Right lung (tissue), 5 donors: ENCODE results near the gene AMMECR1L. TPM values are rescaled to one million over a fixed set of nuclear protein-coding genes. Genes with fewer than 3 reads are reported as not detected.
A peak's percentile ranks its signal among the peaks of the same experiment; 100 is the strongest.
"Not testable (repeated sequence)": the region's sequence is repeated elsewhere in the genome, so short reads cannot be mapped to it uniquely, and the experiment has no call there.

ENCODE experiments used
- DNase-seq, 2 donors: peaks; one replicate each; pipeline ENCODE4 v3.0.0-alpha.2; 2013
- polyA plus RNA-seq, 5 donors: library from polyadenylated mRNA; unstranded; fragments of 120-200 nt; gene quantifications; one replicate each; pipeline versions ENCODE4 v1.2.1 to v1.2.3, GENCODE V29; 2013; ENCODE audit warnings: inconsistent platforms in 1 of 5, low replicate concordance in 1 of 5; ENCODE audit not compliant: insufficient read length in 5 of 5, insufficient read depth in 1 of 5

Gene AMMECR1L
- polyA plus RNA-seq, 5 donors = 20.9 to 25.2 (median 23.5) TPM

DNA sequence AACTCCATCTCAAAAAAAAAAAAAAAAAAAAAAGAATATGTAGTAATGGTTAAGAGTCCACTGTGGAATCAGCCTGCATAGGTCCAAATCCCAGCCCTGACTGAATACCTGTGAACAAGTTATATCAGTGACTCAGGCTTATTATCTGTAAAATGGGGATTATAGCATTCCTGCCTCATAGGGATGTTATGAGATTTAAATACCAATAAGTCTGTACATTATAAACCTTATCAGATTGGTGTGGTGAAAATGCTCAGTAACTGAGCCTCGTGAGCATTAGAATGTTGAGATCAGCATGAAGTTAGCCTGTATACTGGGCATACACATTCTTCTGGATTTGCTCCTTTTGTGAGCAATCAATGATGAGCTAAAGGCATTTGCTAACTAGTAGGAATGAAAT lies 3.0 kb upstream of the AMMECR1L start:
- DNase-seq = no peak

DNA sequence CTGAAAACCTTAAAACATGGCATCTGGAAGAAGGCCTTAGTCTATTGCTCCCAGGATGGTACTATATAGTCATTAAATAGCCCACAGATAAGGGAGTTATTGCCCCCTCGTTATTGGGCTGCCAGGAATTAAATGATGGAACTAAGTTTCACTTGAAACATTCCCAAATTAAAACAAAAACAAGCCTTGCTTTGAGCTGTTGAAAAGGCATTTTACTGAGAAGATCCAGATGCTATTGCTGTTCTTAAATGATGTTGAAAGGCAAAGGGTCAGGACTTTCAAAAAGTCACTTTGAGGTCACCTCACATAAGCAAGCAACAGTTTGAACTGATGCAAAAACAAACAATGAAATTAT lies 2.0 kb upstream of the AMMECR1L start:
- DNase-seq = peak; percentile 38 to 72

DNA sequence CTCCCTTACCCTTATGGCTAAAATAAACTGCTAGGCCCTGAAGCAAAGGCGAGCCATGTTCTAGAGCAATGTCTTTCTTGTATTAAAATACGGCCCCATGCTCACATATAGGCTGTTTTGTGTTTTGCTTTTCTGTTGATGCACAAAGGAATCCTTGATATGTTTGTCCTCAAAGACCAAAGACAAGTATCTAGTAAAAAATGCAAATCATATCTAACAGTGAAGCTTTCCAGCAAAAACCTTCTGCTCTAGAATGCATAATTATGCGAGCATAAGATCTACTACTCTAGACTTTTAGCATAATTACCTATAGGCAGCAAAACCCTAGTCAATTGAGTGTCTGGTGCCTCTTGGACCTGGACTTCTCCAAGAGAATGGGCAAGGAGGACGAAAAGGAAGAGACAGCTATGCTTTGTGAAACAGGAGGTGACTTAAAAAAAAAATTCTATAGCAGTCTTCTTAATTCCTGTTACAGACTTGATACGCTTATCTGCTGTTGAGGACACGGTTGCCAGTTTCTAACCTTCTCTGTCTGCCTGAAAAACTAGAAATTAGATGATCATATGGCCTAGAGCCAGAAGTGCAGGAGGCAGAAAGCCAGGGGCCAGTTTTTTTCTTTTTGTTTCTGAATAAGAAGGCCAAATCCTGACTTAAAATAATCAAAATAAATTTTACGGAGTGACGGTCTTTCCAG lies 1.5 kb upstream of the AMMECR1L start:
- DNase-seq = peak; percentile 8 to 27

DNA sequence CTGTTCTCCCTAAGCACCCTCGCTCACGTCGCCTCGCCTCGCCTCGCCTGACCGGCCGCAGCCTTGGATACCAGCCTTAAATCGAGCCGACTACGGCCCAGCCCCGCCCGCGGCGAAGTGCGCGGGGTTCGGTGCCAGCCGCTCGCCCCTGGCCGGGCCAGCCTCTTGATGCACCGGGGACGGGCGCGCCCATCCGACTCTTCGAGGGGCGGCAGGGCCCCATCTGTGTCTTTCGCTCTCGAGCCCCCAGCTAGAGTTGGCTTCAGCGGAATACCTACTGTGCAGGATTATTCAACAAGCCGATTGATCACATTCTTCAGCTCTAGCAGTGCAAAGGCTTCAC lies 808 bp upstream of the AMMECR1L start:
- not testable (repeated sequence) for DNase-seq

DNA sequence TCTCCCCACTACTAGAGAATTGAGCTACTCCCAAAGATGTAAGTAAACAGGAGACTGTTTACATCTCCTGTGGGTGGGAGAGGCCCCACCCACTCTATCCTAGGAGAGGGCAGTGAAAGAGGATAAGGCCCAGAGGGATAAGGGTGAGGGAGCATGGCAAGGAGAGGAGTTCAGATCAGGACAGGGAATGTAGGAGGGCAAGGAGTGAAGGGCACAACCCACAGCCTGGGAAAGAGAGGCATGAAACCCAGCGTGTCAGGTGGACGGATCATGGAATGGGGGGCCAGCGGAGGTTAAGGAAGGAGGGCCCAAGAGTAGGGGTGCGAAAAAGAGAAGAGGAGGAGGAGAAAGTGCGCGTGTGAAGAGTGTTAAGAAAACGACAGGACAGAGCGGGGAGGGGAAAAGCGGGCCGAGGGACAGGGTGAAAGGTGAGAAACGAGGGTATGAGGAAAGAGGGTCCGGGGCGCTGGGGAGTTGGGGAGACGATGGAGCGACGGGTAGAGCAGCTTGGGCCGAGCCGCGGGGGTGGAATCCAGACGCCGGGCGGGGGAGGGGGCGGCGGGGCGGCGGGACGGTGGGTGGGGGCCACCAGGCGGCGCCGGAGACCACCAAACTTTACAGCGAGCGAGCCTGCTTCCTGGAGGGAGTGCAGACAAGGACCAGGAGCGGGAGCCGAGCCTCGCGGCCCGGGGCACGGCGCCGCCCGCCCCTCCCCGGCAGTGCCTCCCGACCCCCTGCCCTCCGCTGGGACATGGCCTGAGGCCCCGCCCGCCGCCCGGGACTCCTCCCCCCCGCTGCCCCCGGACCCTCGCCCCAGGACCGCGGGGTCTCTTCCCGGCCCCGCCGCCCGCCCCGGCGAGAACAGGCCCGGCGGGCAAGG lies 655 bp downstream of the AMMECR1L start:
- DNase-seq = peak in 1 of 2 donors; percentile 17

DNA sequence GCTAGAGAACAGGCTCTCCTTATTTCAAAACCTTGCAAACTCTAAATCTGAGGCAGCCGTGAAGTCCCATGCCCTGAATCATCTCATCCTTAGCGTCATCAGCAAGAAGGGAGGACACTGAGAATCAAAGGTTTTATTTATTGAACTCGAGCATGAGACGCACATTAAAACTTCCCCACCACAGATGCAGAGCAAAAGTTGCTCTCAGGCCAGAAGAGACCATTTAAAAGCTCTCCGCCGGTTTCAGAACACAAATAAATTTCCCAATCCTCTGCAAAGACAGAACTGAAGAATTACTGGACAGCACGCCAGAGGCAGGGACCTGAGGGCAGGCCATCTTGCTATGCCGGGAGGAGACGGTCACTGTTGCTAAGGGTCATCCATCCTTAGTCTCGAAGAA lies 1.3 kb downstream of the AMMECR1L start:
- DNase-seq = no peak

DNA sequence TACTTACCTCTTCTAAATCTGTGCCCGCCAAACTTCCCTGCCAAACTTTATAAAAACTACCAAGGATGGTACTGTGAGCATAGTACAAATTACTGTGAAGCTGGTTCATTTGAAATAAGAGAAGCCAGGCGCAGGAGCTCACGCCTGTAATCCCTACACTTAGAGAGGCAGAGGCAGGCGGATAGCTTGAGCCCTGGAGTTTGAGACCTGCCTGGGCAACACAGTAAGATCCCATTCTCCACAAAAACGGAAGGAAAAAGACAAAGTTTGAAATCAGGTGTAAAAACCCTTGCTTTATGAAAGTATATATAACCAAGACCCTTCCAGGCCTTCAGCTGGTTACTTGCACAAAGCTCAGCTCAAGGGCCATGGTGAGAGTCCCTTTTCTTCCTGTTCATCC lies 5.9 kb downstream of the AMMECR1L start:
- no peak for DNase-seq

DNA sequence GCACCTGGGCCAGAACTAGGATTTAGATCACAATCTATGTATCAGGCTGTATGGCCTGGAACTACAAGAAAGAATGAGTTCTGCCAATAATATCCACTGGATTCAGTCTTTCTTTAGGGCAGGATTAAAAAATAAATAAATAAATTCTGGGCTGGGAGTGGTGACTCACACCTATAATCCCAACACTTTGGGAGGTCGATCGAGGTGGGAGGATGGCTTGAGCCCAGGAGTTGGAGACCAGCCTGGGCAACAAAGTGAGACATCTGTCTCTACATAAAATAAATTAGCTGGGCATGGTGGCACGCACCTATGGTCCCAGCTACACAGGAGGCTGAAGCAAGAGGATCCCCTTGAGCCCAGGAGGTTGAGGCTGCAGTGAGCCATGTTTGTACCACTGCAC lies 8.1 kb downstream of the AMMECR1L start:
- no peak for DNase-seq

DNA sequence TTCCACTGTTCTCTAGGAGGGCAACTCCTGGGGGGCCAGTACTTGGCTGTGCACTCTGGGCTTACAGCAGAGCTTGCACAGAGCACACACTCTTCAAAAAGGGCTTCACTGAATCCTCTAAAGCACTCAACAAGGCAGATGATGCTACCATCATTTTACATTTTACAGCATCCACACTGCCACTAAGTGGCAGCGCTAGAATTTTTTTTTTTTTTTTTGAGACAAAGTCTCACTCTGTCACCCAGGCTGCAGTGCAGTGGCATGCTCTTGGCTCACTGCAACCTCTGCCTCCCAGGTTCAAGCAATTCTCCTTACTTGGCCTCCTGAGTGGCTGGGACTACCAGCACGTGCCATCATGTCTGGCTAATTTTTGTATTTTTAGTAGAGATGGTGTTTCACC lies 8.6 kb downstream of the AMMECR1L start:
- no peak for DNase-seq

DNA sequence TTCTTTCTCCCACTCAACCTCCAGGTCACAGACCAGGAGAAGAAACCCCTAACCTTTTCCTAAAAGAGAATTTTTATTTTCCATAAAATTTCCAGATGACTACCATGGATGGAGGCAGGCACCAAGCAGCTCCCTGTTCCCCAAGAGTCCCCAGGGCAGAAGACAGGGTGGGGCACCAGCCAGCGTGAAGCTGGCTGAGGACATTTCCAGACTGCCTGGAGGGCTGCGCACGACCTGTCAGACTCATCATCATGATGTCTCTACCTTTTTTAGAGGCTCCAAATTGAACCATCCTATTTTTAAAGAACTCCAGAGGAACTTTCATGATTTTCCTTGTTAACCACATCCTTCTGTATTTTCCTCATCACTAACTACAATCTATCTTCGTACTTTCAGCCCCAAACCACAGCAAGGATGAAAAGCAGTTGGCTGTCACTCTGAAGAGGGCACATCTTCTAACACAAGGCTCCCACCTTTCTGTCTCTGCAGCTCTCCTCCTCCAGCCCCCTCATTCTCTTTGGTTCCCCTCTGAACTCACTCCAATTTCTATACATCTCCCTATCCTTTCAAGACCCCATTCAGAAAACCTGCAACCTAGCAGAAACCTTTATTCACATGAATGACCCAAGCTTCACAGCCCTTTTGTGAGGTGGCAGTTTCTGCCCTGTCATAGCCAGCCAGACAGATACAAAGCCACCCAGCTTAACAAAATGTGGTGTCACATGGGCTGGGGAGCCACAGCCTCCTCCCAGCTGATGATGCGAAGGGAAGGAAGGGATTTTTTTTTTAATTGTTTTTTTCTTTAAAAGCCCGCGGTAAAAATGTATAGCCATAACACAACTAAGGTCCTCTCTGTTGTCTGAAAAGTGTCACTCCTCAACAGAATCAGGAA lies 11.1 kb downstream of the AMMECR1L start:
- no peak for DNase-seq

DNA sequence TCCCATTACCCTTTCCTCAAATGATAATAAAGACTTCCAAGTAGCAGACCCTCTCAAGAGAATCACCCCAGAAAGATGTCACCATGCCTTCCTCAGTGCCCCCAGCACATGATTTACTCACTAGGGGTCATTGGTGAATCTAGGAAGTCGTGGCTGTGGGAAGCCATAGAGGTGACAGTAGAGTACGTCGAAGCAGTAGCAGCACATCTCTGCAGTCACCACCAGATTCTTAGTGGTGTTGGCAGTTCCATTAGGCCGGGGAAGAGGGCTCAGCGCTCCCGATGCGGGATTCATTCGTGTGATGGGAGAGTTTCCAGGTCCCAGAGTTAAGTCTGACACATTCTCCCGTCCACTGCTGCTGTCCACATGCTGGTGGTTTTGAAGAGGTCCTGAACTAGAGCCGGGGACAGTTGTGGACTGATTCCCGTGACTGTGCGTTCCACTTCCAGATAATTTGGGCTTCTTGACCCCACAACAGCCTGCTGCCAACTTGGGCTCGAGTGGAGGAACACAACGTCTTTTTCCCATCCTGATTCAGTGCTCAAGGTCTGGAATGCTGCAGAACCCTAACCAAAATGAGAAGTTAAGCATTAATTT lies 12.0 kb downstream of the AMMECR1L start:
- no peak for DNase-seq

DNA sequence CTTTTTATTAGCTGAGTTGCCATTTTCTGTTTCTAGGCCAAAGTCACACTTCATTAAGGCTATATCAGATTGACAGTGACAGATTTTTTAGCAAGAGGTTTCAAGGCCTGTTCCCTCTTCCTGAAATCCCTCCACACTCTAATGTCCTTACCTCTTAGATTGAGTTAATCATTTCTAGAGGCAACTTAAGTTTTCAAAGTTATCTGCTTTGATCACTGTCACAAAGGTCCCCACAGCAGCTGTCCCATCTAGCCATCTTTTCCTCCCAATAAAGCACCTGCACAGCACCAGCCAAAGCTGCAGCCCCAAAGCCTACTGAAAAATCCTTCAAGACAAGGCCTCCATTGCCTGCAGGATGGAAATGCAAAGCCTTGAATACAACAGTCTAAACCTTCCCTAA lies 13.4 kb downstream of the AMMECR1L start:
- DNase-seq = no peak

DNA sequence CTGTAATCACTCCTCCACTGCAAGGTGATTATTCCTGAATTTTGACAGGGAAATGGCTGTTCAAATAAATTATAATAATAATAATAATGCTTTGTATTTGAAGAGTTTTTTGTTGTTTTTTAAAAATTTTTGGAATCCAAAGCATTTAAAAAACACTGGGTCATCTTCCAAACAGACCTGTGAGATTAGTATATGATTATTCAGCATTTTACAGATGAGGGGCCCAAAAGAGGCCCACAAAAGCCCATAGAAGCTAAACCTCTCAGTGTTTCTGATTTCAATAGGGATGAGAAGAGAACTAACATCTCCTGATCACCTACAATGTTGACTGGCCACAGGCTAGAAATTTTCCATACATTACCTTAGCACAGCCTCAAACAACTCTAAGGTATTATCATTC lies 19.8 kb downstream of the AMMECR1L start:
- no peak for DNase-seq

DNA sequence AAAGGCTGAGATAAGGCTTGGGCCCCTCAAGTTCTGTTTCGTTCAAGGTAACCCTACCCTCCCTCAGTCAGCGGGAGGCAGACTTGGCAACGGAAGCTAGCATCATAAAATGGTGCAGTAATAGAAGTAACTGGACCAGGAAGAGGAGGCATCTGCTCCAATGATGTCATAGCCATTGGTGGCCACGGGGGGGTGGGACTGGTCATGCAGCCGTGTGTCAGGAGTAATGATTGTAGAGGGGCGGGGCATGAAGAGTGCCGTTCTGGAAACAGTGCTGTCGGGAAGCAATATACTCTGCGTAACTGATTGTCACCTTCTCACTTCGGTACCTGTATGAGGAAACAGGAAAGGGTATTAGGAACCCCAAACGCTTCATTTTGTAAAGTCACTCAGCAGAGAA lies 20.9 kb downstream of the AMMECR1L start:
- no peak for DNase-seq

DNA sequence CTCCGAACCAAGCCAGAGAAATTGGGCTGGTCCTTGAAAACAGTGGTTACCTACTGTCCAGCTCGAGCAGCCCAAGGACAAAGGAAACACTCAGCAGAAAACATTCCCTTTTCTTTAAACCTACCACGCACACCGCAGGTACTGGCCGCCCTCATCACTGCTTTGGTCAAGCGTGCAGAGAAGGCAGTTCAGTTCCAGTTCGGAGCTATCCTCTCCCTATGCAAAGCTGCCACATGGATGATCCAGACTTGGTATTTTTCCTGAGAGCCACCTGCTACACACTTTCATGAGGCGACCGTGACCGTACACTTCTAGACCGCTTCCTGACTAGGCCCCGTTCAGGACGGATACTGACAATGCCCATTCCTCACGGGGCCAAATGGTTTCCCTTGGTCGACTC lies 23.5 kb downstream of the AMMECR1L start:
- no peak for DNase-seq

DNA sequence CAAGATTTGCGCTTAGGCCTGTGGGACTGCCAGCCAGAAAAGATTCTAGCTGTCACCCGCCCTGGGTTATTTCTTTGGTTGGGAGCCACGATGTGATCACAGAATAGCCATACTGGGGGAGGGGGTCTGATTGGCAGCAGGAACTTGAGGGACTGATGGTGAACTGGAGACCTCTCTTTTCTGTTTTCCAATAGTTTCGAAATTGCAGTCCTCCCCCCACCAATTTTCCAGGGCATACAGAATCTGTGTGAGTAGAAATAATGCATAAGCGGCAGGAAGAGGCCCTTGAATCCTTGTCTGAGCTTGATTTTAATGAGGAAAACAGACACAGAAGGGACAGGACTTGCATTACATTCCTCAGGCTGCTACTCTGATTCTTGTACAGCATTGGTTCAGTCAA lies 25.6 kb downstream of the AMMECR1L start:
- peak; percentile 10 to 22 for DNase-seq

DNA sequence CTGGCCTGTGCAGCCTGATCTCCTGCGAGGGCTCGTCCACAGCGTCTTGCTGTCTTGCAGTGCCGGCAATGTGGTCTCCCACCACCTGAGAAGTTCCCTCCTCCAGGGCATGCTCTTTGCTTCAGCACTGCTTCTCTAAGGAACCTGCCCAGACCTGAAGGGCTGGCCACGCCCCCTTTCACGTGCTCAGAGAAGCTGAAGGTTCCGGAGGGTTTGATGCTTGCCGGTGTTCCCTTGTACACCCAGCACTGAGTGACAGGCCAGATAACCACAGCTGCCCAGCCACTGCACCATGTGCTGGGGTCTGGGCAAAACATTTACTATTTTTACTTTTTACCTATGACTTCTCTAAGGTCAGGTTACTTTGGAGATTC lies 26.1 kb downstream of the AMMECR1L start:
- DNase-seq = peak; percentile 38 to 46

DNA sequence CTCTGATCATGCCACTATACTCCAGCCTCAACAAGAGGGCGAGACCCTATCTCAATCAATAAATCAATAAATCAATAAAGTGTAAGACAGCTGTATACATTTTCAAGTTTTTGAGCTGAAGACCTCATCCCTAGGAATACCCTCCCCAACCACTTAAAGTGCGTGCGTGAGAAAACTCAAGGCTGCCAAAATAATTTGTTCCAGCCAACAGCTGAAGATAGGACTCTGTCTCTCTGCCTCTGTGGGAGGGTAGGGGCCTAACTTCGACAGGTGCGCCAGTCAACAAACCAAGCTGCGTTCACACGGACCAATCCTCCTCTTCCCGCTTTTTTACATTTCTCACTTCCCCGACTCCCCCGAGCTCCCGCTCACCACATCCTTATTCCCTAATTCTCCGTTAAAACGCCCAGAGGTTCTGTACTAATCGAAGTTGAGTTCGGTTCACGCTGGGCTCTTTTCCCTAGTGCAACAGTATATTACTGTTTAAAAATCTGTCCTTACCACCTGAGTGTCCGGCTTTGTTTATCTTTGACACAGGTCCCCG lies 28.4 kb downstream of the AMMECR1L start:
- peak in 1 of 2 donors; percentile 2 for DNase-seq

DNA sequence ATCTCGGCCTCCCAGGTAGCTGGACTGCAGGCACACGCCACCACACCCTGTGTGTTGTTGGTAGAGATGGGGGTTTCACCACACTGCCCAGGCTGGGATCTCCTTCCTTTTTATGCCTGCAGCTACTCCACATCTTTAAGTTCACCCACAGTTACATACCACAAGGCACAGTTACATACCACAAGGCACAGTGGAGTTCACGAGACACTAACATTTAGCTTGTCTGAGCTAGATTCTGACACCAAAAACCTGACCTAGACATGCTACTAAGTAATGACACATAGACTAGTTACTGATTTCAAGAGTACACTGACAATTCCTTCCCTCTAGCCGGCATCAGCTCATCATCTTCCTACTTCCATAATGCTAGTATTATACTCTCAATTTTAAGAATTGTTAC lies 32.1 kb downstream of the AMMECR1L start:
- DNase-seq = no peak

DNA sequence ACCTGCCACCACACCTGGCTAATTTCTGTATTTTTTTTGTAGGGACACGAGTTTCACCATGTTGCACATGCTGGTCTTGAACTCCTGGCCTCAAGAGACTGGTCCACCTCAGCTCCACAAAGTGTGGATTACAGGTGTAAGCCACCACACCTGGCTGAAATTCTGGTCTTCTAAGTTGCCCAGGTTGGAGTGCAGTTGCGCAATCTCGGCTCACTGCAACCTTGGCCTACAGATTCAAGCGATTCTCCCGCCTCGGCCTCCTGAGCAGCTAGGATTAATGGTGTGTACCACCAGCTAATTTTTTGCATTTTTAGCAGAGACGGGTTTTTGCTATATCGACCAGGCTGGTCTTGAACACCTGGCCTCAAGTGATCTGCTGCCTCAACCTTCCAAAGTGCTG lies 33.4 kb downstream of the AMMECR1L start:
- DNase-seq = no peak

DNA sequence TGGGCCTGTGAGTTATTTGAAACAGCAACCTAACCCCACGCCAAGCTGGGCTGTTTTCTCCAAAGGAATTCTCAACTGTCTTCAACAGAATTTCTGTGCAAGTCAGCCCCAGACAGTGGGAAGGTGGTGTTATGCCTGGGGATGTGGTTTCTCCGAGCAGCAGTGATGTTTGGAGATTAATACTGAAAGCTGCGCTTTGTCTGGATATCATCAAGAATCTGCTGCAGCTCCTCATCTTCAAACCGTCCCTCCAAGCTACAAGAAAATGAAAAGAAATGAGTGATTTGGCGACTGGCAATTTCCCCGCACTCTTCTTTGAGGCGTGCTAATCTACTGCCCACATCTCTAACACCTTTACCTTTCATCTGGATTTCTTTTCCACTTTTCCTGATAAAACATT lies 37.8 kb downstream of the AMMECR1L start:
- no peak for DNase-seq

DNA sequence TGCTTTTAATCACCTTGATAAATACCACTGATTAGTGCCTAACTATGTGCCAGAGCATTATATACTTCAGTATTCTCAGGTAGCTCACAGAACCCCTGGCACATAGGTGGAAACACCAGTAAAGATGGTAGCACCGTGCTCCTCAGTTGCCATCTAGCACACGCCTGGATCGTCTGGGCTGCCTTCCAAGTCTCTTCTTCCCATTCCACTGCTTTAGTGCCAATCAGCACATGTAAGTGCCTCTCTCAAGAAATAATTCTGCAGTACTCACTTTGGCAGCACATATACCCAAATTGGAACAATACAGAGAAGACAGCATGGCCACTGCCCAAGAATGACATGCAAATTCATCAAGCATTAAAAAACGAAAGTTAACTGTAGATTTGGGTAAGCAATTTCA lies 40.8 kb downstream of the AMMECR1L start:
- no peak for DNase-seq
